SK-N-SH (cell line): ENCODE results near the gene CYS1.

Source experiments
- CTCF ChIP-seq: fragments of 200-600 bp; sonication (generic); IDR thresholded peaks from 2 replicates; pipeline ENCODE4 v1.6.1; 2017; ENCODE audit warnings: antibody characterized with exemption, mild to moderate bottlenecking, moderate library complexity
- EZH2phosphoT487 ChIP-seq: fragments of 200-600 bp; sonication (generic); IDR thresholded peaks from 2 replicates; pipeline ENCODE4 v1.6.1; 2017; ENCODE audit warnings: low read depth, mixed run types, mild to moderate bottlenecking, antibody characterized with exemption, moderate library complexity, borderline replicate concordance
- TF ChIP-seq, protein P1 (sequence below): IDR thresholded peaks from 2 replicates; pipeline ENCODE4 v1.4.0; 2012; ENCODE audit warnings: low read depth

- no peak for TF ChIP-seq CTCF
- TF ChIP-seq, protein P1, sequence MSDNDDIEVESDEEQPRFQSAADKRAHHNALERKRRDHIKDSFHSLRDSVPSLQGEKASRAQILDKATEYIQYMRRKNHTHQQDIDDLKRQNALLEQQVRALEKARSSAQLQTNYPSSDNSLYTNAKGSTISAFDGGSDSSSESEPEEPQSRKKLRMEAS = no peak
- no peak for TF ChIP-seq EZH2phosphoT487
Observed at GRCh38 chr2:10008809-10009176, 71.4 kb downstream of the CYS1 start.
